GM18502 (cell line): Measurements from ENCODE around the gene RAPSN.

Source experiments
- ATAC-seq: cut with Tn5 transposase; IDR thresholded peaks from one replicate; pipeline ENCODE4 v1.9.1; 2021; ENCODE audit warnings: mild to moderate bottlenecking; ENCODE audit not compliant: unreplicated experiment, poor library complexity

Gene RAPSN

GRCh38 chr11:47393163-47394049 is 55.5 kb downstream of the RAPSN start:
- ATAC-seq: no peak

- no peak for ATAC-seq
Measured at GRCh38 chr11:47392546-47393162, 56.3 kb downstream of the RAPSN start.

GRCh38 chr11:47391711-47392432 is 57.1 kb downstream of the RAPSN start:
- no peak for ATAC-seq

GRCh38 chr11:47391077-47391583 is 57.8 kb downstream of the RAPSN start:
- no peak for ATAC-seq

GRCh38 chr11:47390422-47390760 is 58.5 kb downstream of the RAPSN start:
- no peak for ATAC-seq

GRCh38 chr11:47389577-47390421 is 59.1 kb downstream of the RAPSN start:
- ATAC-seq: no peak

- no peak for ATAC-seq
Measured at GRCh38 chr11:47388697-47389576, 60.0 kb downstream of the RAPSN start.

- no peak for ATAC-seq
Measured at GRCh38 chr11:47387944-47388696, 60.8 kb downstream of the RAPSN start.
